Measurements from ENCODE around the gene ATP12A.

Gene ATP12A

DNA sequence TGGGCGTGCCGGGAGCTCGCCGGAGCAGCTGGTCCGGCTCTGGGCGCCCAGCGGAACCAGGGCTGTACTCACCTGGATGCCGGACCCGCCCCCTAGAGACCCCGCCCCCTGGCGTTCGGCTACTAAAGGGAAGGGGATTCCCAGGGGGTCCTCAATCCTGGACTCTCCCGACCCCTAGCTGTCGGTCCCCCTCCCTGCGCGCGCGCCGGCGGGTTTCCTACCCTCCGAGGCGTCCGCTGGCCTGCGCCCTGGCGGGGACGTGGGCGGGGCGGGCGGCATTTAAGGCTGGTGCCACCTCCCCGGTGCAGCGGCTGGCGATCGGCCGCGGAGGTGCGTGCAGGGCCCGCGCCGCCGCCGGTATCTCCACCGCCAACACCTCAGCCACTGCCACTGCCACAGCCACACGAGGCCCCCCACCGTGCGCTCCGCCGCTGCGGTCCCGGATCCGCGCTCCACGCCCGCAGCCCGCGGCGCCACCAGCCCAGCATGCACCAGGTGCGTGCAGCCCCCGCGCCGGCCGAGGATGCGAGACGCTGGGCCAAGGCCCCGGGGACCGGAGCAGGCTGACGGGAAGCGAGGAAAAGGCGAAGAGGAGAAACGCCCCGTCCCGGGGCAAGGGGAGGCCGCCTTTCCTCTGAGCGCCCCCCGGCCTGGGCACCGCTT, at the start of gene ATP12A:
ATP12A (plus strand) TSS at position 151 of the 663 bp plus-strand sequence; CDS start at position 487, 336 bp downstream.
- in situ Hi-C loops (cut with MboI; ENCODE audit: low sequenced_read_pairs) = no loop called here
- DNase-seq (ENCODE audit: low spot score in 2 of 2) = peak; percentile 9 to 62
- peaks cover 4% of the 10 kb centered on the region for H3K4me1 ChIP-seq
- no peaks in the 10 kb centered on the region for H3K9me3 ChIP-seq
- no peaks in the 10 kb centered on the region for H3K36me3 ChIP-seq (replicated peaks)
- peaks cover 33% of the 10 kb centered on the region for H3K27me3 ChIP-seq (ENCODE audit: low read depth)
- H3K4me3 ChIP-seq = peak within 1 kb of the TSS; percentile 32

GRCh38 chr13:24630851-24631620, 49.2 kb upstream of the ATP12A start:
- Histone ChIP-seq H3K4me1 (peaks cover 14% of the 10 kb centered on the region), H3K9me3 (no peaks in the 10 kb centered on the region), H3K27me3 (ENCODE audit: low read depth) (no peaks in the 10 kb centered on the region), H3K4me3 (no peak overlapping the region), H3K36me3 (replicated peaks) (no peaks in the 10 kb centered on the region)
- DNase-seq (ENCODE audit: low spot score in 2 of 2) = peak; percentile 82 to 87
- in situ Hi-C loops (cut with MboI; ENCODE audit: low sequenced_read_pairs) = no loop called here

- in situ Hi-C loops (cut with MboI; ENCODE audit: low sequenced_read_pairs) = no loop called here
- no peak for DNase-seq (ENCODE audit: low spot score in 2 of 2)
Measured at GRCh38 chr13:24631922-24632321, 48.3 kb upstream of the ATP12A start.

DNA sequence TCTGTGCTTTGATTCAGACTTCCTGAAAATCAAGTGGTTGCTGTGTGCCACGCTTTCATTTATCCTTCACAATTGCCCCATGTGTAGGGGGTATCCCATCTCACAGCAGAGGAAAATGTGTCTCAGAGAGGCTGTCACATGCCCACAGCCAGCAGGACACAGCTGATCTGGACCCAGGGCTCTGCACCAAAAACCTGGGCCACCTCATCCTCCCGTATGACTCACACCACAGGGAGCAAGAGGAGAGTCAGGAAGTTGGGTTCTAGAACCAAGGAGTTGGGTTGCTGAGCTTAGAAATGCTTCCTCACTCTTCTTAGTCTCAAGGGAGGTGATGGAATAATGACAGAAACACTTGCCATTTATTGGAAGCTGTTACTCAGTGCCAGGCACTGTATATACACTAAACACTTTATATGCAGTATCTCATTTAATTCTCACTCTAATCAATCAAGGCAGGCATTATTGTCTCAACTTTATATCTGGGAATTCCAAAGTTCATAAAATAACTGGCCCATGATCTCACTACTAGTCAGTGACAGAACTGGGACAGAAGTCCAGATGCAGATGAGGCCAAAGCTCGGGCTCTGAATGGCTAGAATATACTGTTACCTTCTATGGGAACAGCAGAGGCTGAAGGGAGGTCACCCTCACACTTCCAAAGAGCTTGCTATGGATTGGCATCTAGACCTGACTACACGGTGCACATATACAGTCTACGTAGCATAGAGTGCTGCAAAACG, 47.7 kb upstream of the ATP12A start:
- no peaks in the 10 kb centered on the region for H3K27me3 ChIP-seq (ENCODE audit: low read depth)
- in situ Hi-C loops (cut with MboI; ENCODE audit: low sequenced_read_pairs) = no loop called here
- no peaks in the 10 kb centered on the region for H3K36me3 ChIP-seq (replicated peaks)
- no peak overlapping the region for H3K4me3 ChIP-seq
- H3K4me1 ChIP-seq = peaks cover 14% of the 10 kb centered on the region
- DNase-seq (ENCODE audit: low spot score in 2 of 2) = no peak
- H3K9me3 ChIP-seq = no peaks in the 10 kb centered on the region

More at GRCh38 chr13:24631922-24632321, 48.3 kb upstream of the ATP12A start:
- H3K27me3 ChIP-seq (ENCODE audit: low read depth) = no peaks in the 10 kb centered on the region
- no peaks in the 10 kb centered on the region for H3K36me3 ChIP-seq (replicated peaks)
- H3K9me3 ChIP-seq = no peaks in the 10 kb centered on the region
- H3K4me1 ChIP-seq = peaks cover 14% of the 10 kb centered on the region
- no peak overlapping the region for H3K4me3 ChIP-seq

- H3K4me3 ChIP-seq = no peak overlapping the region
- in situ Hi-C loops (cut with MboI; ENCODE audit: low sequenced_read_pairs) = no loop called here
- H3K36me3 ChIP-seq (replicated peaks) = no peaks in the 10 kb centered on the region
- H3K27me3 ChIP-seq (ENCODE audit: low read depth) = no peaks in the 10 kb centered on the region
- no peak for DNase-seq (ENCODE audit: low spot score in 2 of 2)
- H3K9me3 ChIP-seq = no peaks in the 10 kb centered on the region
- no peaks in the 10 kb centered on the region for H3K4me1 ChIP-seq
Measured at GRCh38 chr13:24636776-24637175, 43.4 kb upstream of the ATP12A start.

GRCh38 chr13:24638096-24638495, 42.1 kb upstream of the ATP12A start:
- DNase-seq (ENCODE audit: low spot score in 2 of 2) = no peak
- no peaks in the 10 kb centered on the region for H3K4me1 ChIP-seq
- no peaks in the 10 kb centered on the region for H3K27me3 ChIP-seq (ENCODE audit: low read depth)
- in situ Hi-C loops (cut with MboI; ENCODE audit: low sequenced_read_pairs) = no loop called here
- H3K36me3 ChIP-seq (replicated peaks) = no peaks in the 10 kb centered on the region
- H3K4me3 ChIP-seq = no peak overlapping the region
- no peaks in the 10 kb centered on the region for H3K9me3 ChIP-seq

DNA sequence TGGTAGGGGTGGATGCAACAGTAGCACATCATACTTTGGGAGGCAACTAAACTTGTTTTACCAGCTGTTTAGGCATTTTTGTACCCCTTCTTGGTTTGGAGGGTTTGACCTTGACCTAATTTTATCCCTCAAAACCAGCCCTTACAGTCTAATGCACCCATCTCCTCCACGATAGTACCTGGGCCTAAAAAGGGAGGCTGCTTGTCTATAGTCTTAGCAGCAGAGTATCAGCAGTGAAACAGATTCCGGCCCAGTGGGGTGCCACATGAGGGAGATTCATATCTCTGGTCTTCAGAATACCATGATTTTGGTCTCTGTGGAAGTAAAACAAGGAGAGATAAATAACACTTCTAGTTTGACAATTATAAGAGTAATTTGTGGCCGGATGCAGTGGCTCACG, 39.5 kb upstream of the ATP12A start:
- H3K36me3 ChIP-seq (replicated peaks) = no peaks in the 10 kb centered on the region
- DNase-seq (ENCODE audit: low spot score in 2 of 2) = no peak
- in situ Hi-C loops (cut with MboI; ENCODE audit: low sequenced_read_pairs) = no loop called here

GRCh38 chr13:24642219-24642618, 38.0 kb upstream of the ATP12A start:
- DNase-seq (ENCODE audit: low spot score in 2 of 2) = no peak
- Histone ChIP-seq H3K4me1 (no peaks in the 10 kb centered on the region), H3K4me3 (no peak overlapping the region), H3K27me3 (ENCODE audit: low read depth) (no peaks in the 10 kb centered on the region; the same call in 1 of the 2 replicates), H3K36me3 (replicated peaks) (no peaks in the 10 kb centered on the region), H3K9me3 (no peaks in the 10 kb centered on the region)
- in situ Hi-C loops (cut with MboI; ENCODE audit: low sequenced_read_pairs) = no loop called here

More for the DNA sequence above, 39.5 kb upstream of the ATP12A start:
- Histone ChIP-seq H3K4me3 (no peak overlapping the region), H3K27me3 (ENCODE audit: low read depth) (no peaks in the 10 kb centered on the region; the same call in 1 of the 2 replicates), H3K9me3 (no peaks in the 10 kb centered on the region), H3K4me1 (no peaks in the 10 kb centered on the region)

DNA sequence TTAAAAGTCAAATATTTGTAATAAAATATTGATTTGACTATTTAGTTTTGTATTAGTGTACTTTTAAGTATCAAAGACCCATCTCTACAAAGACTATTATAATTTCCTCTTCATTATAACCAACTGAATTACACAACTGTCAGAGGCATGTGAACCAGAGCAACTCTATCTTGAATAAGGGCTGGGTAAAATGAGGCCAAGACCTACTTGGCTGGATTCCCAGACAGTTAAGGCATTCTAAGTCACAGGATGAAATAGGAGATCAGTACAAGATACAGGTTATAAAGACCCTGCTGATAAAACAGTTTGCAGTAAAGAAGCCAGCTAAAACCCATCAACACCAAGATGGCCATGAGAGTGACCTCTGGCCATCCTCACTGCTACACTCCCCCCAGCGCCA, 36.2 kb upstream of the ATP12A start:
- in situ Hi-C loops (cut with MboI; ENCODE audit: low sequenced_read_pairs) = no loop called here
- Histone ChIP-seq H3K9me3 (no peaks in the 10 kb centered on the region), H3K27me3 (ENCODE audit: low read depth) (no peaks in the 10 kb centered on the region; the same call in 1 of the 2 replicates), H3K4me1 (no peaks in the 10 kb centered on the region), H3K4me3 (no peak overlapping the region), H3K36me3 (replicated peaks) (no peaks in the 10 kb centered on the region)
- no peak for DNase-seq (ENCODE audit: low spot score in 2 of 2)

DNA sequence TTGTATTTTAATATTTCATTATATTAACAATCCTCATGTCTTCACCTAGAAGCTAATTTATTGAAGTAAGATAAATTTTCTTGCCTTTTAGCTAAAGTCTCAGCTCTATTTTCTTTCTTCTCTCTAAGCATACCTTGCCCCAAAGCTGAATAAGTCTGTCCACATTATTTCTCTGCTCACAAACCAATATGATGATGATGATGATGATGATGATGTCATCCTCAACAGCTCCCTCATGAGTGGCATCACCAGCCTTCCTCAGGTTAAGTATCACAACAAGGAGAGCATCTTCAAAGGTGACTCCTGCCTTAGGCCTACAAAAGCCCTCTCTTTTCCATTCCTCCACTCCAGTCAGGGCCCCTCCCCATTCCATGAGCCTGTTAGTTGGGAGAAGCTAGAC, 31.9 kb upstream of the ATP12A start:
- DNase-seq (ENCODE audit: low spot score in 2 of 2) = no peak
- H3K9me3 ChIP-seq = no peaks in the 10 kb centered on the region
- H3K4me1 ChIP-seq = no peaks in the 10 kb centered on the region
- no peak overlapping the region for H3K4me3 ChIP-seq
- no peaks in the 10 kb centered on the region for H3K36me3 ChIP-seq (replicated peaks)
- H3K27me3 ChIP-seq (ENCODE audit: low read depth) = no peaks in the 10 kb centered on the region; the same call in 1 of the 2 replicates
- in situ Hi-C loops (cut with MboI; ENCODE audit: low sequenced_read_pairs) = no loop called here

DNA sequence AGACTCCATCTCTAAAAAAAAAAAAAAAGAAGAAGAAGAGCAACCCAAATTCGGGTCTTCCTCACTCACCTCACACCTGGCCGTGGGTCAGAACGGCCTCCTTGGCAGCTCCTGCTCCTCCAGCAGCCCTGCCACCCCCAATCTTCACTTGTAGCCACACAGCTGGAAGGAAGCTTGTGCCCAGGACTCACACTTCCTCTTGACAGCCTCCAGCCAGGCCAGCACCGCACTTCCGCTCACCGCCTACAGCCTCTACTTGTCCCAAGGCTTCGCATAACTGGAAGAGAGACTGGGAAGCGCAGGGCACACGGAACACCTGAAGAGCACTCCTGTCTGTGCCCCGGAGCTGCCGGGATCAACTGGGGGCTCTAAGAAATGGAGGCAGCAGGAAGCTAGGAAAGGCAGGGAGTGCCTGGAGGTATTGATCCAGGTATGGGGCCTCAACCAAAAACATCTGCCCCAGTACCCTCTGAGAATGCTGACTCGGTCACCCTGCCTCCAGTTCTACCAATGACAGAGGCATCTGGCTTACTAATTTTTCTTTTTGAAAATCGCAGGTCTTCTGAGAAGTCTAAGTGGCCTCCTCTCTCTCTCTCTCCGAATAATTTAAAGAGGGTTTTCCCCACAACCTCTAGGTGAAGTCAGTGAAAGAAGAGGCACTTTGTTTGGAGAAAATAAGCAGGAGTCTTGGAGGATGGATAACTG, 31.1 kb upstream of the ATP12A start:
- no peak overlapping the region for H3K4me3 ChIP-seq
- no peaks in the 10 kb centered on the region for H3K27me3 ChIP-seq (ENCODE audit: low read depth)
- no peaks in the 10 kb centered on the region for H3K9me3 ChIP-seq
- no peaks in the 10 kb centered on the region for H3K36me3 ChIP-seq (replicated peaks)
- no peak for DNase-seq (ENCODE audit: low spot score in 2 of 2)
- in situ Hi-C loops (cut with MboI; ENCODE audit: low sequenced_read_pairs) = no loop called here
- H3K4me1 ChIP-seq = no peaks in the 10 kb centered on the region

GRCh38 chr13:24649688-24650043, 30.5 kb upstream of the ATP12A start:
- Histone ChIP-seq H3K27me3 (ENCODE audit: low read depth) (no peaks in the 10 kb centered on the region), H3K4me3 (no peak overlapping the region), H3K4me1 (no peaks in the 10 kb centered on the region), H3K36me3 (replicated peaks) (no peaks in the 10 kb centered on the region), H3K9me3 (no peaks in the 10 kb centered on the region)
- no peak for DNase-seq (ENCODE audit: low spot score in 2 of 2)
- in situ Hi-C loops (cut with MboI; ENCODE audit: low sequenced_read_pairs) = no loop called here

- Histone ChIP-seq H3K4me1 (no peaks in the 10 kb centered on the region), H3K27me3 (ENCODE audit: low read depth) (no peaks in the 10 kb centered on the region), H3K4me3 (no peak overlapping the region), H3K36me3 (replicated peaks) (no peaks in the 10 kb centered on the region), H3K9me3 (no peaks in the 10 kb centered on the region)
- in situ Hi-C loops (cut with MboI; ENCODE audit: low sequenced_read_pairs) = no loop called here
- no peak for DNase-seq (ENCODE audit: low spot score in 2 of 2)
Measured at GRCh38 chr13:24650161-24650560, 30.0 kb upstream of the ATP12A start.
